Lower lobe of right lung (tissue), 2 donors: ENCODE results near the gene SLAMF9. TPM values are rescaled to one million over a fixed set of nuclear protein-coding genes. Genes with fewer than 3 reads are reported as not detected.
A peak's percentile ranks its signal among the peaks of the same experiment; 100 is the strongest.

Source experiments
- ATAC-seq, 2 donors: fragments of 200-7000 bp; cut with Tn5 transposase; one replicate each; pipeline ENCODE4 v1.9.1; 2020 to 2022; ENCODE audit warnings: mild to moderate bottlenecking in 2 of 2, moderate library complexity in 2 of 2
- DNase-seq: peaks from one replicate; pipeline ENCODE4 v3.0.0-alpha.2; 2020
- H3K27ac ChIP-seq: fragments of 200-600 bp; one replicate; pipeline ENCODE4 v1.8.0; 2022
- H3K27me3 ChIP-seq: fragments of 200-600 bp; one replicate; pipeline ENCODE4 v1.8.0; 2022; ENCODE audit warnings: low read depth
- H3K36me3 ChIP-seq: fragments of 200-600 bp; one replicate; pipeline ENCODE4 v1.8.0; 2022; ENCODE audit warnings: mild to moderate bottlenecking
- H3K4me1 ChIP-seq: fragments of 200-600 bp; one replicate; pipeline ENCODE4 v1.8.0; 2022
- H3K4me3 ChIP-seq: fragments of 200-600 bp; one replicate; pipeline ENCODE4 v1.8.0; 2022; ENCODE audit warnings: mild to moderate bottlenecking
- H3K9me3 ChIP-seq: fragments of 200-600 bp; one replicate; pipeline ENCODE4 v1.8.0; 2022
- CTCF ChIP-seq: fragments of 200-600 bp; IDR thresholded peaks from one replicate; pipeline ENCODE4 v1.8.0; 2022; ENCODE audit warnings: antibody characterized with exemption, mild to moderate bottlenecking
- intact Hi-C: fragments of 100-400 bp; cut with DNase I; formaldehyde crosslinking; loops from one replicate; pipeline ENCODE4 v1.11.0; 2022
- total RNA-seq: library from RNA; stranded (reverse); fragmentation: NEBNext Ultra II Directional; extraction: Animal tissue kit (Norgen Biotek cat#: 25700); gene quantifications from one replicate; pipeline ENCODE4 v1.2.1, GENCODE V29; 2021
- donor health status: DM: no; HTN: yes; CAD: no; lungs with severe emphysema.

Gene SLAMF9
- total RNA-seq, 1 donor from 2014 or later = not detected

GRCh38 chr1:159993911-159994310 lies 39.9 kb upstream of the SLAMF9 start:
- no peaks in the 10 kb centered on the region for H3K9me3 ChIP-seq
- intact Hi-C loops = no loop called here
- H3K27me3 ChIP-seq = no peaks in the 10 kb centered on the region
- no peak for TF ChIP-seq CTCF
- no peak overlapping the region for H3K27ac ChIP-seq
- DNase-seq (no peak), ATAC-seq (no peak)
- peaks cover 6% of the 10 kb centered on the region for H3K4me1 ChIP-seq
- H3K36me3 ChIP-seq = no peaks in the 10 kb centered on the region
- H3K4me3 ChIP-seq = no peak overlapping the region

GRCh38 chr1:159992161-159992560 lies 38.1 kb upstream of the SLAMF9 start:
- H3K36me3 ChIP-seq = no peaks in the 10 kb centered on the region
- no peak for TF ChIP-seq CTCF
- intact Hi-C loops = no loop called here
- peak in 1 of 2 donors; percentile 19 for ATAC-seq
- no peaks in the 10 kb centered on the region for H3K27me3 ChIP-seq
- H3K4me1 ChIP-seq = peaks cover 6% of the 10 kb centered on the region
- DNase-seq = no peak
- no peak overlapping the region for H3K27ac ChIP-seq
- no peak overlapping the region for H3K4me3 ChIP-seq
- H3K9me3 ChIP-seq = no peaks in the 10 kb centered on the region

GRCh38 chr1:159991513-159991912 lies 37.5 kb upstream of the SLAMF9 start:
- intact Hi-C loops = no loop called here
- no peak overlapping the region for H3K27ac ChIP-seq
- ATAC-seq = peak; percentile 79 to 88

GRCh38 chr1:159990005-159990404 lies 36.0 kb upstream of the SLAMF9 start:
- peaks cover 6% of the 10 kb centered on the region for H3K4me1 ChIP-seq
- TF ChIP-seq CTCF = no peak
- H3K27me3 ChIP-seq = no peaks in the 10 kb centered on the region
- ATAC-seq = no peak
- H3K36me3 ChIP-seq = no peaks in the 10 kb centered on the region
- DNase-seq = no peak
- no peaks in the 10 kb centered on the region for H3K9me3 ChIP-seq
- no peak overlapping the region for H3K27ac ChIP-seq
- intact Hi-C loops = no loop called here
- H3K4me3 ChIP-seq = no peak overlapping the region

More at GRCh38 chr1:159991513-159991912, 37.5 kb upstream of the SLAMF9 start:
- TF ChIP-seq CTCF = no peak
- no peak overlapping the region for H3K4me3 ChIP-seq
- H3K4me1 ChIP-seq = peaks cover 6% of the 10 kb centered on the region
- no peaks in the 10 kb centered on the region for H3K36me3 ChIP-seq
- no peaks in the 10 kb centered on the region for H3K9me3 ChIP-seq
- H3K27me3 ChIP-seq = no peaks in the 10 kb centered on the region
- DNase-seq = no peak

- H3K27me3 ChIP-seq = no peaks in the 10 kb centered on the region
- no peak overlapping the region for H3K4me3 ChIP-seq
- H3K36me3 ChIP-seq = no peaks in the 10 kb centered on the region
- no peak for ATAC-seq
- no peaks in the 10 kb centered on the region for H3K9me3 ChIP-seq
- peaks cover 6% of the 10 kb centered on the region for H3K4me1 ChIP-seq
- TF ChIP-seq CTCF = no peak
- H3K27ac ChIP-seq = no peak overlapping the region
- no peak for DNase-seq
- intact Hi-C loops = no loop called here
Measured at GRCh38 chr1:159989581-159989980, 35.5 kb upstream of the SLAMF9 start.

- TF ChIP-seq CTCF = no peak
- Histone ChIP-seq H3K36me3 (no peaks in the 10 kb centered on the region), H3K27ac (no peak overlapping the region), H3K4me1 (peaks cover 6% of the 10 kb centered on the region), H3K9me3 (no peaks in the 10 kb centered on the region), H3K27me3 (no peaks in the 10 kb centered on the region), H3K4me3 (no peak overlapping the region)
- ATAC-seq (no peak), DNase-seq (no peak)
- intact Hi-C loops = no loop called here
Measured at GRCh38 chr1:159988006-159988405, 34.0 kb upstream of the SLAMF9 start.
